ENCODE measurements around the gene RSAD1.

Gene RSAD1

DNA sequence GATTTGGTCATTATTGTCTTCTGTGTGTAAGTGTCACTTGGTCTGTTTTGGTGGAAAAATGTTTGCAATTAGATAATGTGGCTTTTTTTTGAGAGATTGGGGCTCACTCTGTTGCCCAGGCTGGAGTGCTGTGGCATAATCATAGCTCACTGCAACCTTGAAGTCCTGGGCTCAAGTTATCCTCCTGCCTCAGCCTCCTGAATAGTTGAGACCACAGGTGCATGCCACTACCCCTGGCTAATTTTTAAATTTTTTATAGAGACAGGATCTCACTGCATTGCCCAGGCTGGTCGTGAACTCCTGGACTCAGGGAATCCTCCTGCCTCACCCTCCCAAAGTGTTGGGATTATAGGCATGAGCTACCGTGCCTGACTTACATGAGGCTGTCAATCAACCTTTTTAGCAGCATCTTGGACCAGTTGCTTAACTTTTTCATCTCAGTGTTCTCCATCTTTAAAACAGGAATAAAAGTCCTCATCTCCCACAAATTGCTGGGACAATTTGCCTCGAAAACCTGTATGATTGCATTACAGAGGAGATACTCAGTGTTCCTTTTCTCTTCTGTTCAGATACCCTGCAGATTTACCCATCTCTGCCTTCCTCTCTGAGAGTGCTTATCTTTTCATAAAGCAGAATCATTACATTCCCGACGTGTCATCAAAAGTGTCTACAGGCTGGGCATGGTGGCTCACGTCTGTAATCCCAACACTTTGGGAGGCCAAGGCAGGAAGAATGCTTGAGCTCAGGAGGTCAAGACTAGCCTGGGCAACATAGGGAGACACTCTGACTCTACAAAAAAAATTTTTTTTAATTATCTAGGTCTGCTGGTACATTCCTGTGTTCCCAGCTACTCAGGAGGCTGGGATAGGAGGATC is 33.6 kb upstream of the RSAD1 start:
- no peaks in the 10 kb centered on the region for H4K20me1 ChIP-seq (ENCODE audit: low read depth, low read length)
- H3K27me3 ChIP-seq (ENCODE audit: low read length) = no peaks in the 10 kb centered on the region
- no peaks in the 10 kb centered on the region for H3F3A ChIP-seq (ENCODE audit: insufficient read depth)

DNA sequence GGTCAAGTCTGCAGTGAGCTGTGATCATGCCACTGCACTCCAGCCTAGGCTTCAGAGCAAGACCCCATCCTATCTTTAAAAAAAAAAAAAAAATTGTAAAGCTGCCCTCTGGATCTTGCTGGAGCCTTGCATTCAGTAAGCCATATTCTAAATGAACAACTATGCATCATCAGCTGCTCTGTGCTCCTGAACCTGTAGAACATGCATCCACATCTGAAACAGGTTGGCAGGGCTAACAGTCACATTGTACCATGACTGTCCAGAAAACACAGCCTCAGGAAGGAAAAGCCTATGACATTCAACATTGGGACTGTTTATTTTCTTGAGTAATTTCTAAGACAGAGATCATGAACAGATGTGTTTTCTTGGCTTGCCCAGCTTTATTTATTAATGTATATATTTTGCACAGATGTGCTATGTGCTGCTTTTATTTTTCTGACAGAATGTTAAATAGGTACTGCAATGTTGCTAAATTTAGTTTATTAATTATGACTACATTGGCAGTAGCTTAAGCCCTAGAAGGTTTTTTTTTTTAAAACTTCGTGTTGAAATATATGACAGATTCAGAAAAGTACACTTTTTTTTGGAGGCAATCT is 32.8 kb upstream of the RSAD1 start:
- H2AFZ ChIP-seq (ENCODE audit: low read depth, low read length, severe bottlenecking) = no peak overlapping the region
- H4K20me1 ChIP-seq (ENCODE audit: low read depth, low read length) = no peaks in the 10 kb centered on the region
- H3K9me2 ChIP-seq (replicated peaks; ENCODE audit: insufficient read depth, low read length) = no peaks in the 10 kb centered on the region
- no peak overlapping the region for H3K27ac ChIP-seq (ENCODE audit: low read depth, low read length)
- no peak overlapping the region for H3K9ac ChIP-seq (ENCODE audit: low read length)
- no peaks in the 10 kb centered on the region for H3F3A ChIP-seq (ENCODE audit: insufficient read depth)
- H3K9me3 ChIP-seq (ENCODE audit: insufficient read depth, low read length) = no peaks in the 10 kb centered on the region
- no peaks in the 10 kb centered on the region for H3K79me2 ChIP-seq (ENCODE audit: insufficient read depth, low read length)
- H3K4me3 ChIP-seq (ENCODE audit: insufficient read depth, low read length, poor library complexity, severe bottlenecking) = no peak overlapping the region
- no peak for TF ChIP-seq EZH2phosphoT487 (conservative IDR thresholded peaks at IDR 0.05; ENCODE audit: low read length)
- TF ChIP-seq, protein P1, sequence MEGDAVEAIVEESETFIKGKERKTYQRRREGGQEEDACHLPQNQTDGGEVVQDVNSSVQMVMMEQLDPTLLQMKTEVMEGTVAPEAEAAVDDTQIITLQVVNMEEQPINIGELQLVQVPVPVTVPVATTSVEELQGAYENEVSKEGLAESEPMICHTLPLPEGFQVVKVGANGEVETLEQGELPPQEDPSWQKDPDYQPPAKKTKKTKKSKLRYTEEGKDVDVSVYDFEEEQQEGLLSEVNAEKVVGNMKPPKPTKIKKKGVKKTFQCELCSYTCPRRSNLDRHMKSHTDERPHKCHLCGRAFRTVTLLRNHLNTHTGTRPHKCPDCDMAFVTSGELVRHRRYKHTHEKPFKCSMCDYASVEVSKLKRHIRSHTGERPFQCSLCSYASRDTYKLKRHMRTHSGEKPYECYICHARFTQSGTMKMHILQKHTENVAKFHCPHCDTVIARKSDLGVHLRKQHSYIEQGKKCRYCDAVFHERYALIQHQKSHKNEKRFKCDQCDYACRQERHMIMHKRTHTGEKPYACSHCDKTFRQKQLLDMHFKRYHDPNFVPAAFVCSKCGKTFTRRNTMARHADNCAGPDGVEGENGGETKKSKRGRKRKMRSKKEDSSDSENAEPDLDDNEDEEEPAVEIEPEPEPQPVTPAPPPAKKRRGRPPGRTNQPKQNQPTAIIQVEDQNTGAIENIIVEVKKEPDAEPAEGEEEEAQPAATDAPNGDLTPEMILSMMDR (IDR thresholded peaks at IDR 0.05; ENCODE audit: insufficient read depth, low read length, poor library complexity, severe bottlenecking) = no peak
- no peaks in the 10 kb centered on the region for H3K27me3 ChIP-seq (ENCODE audit: low read length)
- H3K36me3 ChIP-seq (ENCODE audit: low read length) = no peaks in the 10 kb centered on the region
- H3K4me2 ChIP-seq (ENCODE audit: low read depth, low read length, poor library complexity, severe bottlenecking) = no peak overlapping the region

More for the DNA sequence above, 33.6 kb upstream of the RSAD1 start:
- no peak overlapping the region for H3K4me3 ChIP-seq (ENCODE audit: insufficient read depth, low read length, poor library complexity, severe bottlenecking)
- H3K9me3 ChIP-seq (ENCODE audit: insufficient read depth, low read length) = no peaks in the 10 kb centered on the region
- H2AFZ ChIP-seq (ENCODE audit: low read depth, low read length, severe bottlenecking) = no peak overlapping the region
- H3K79me2 ChIP-seq (ENCODE audit: insufficient read depth, low read length) = no peaks in the 10 kb centered on the region
- H3K27ac ChIP-seq (ENCODE audit: low read depth, low read length) = no peak overlapping the region
- TF ChIP-seq, protein P1 (IDR thresholded peaks at IDR 0.05; ENCODE audit: insufficient read depth, low read length, poor library complexity, severe bottlenecking) = no peak
- no peak for TF ChIP-seq EZH2phosphoT487 (conservative IDR thresholded peaks at IDR 0.05; ENCODE audit: low read length)
- H3K9ac ChIP-seq (ENCODE audit: low read length) = no peak overlapping the region
- no peaks in the 10 kb centered on the region for H3K36me3 ChIP-seq (ENCODE audit: low read length)
- H3K4me2 ChIP-seq (ENCODE audit: low read depth, low read length, poor library complexity, severe bottlenecking) = no peak overlapping the region
- H3K9me2 ChIP-seq (replicated peaks; ENCODE audit: insufficient read depth, low read length) = no peaks in the 10 kb centered on the region

DNA sequence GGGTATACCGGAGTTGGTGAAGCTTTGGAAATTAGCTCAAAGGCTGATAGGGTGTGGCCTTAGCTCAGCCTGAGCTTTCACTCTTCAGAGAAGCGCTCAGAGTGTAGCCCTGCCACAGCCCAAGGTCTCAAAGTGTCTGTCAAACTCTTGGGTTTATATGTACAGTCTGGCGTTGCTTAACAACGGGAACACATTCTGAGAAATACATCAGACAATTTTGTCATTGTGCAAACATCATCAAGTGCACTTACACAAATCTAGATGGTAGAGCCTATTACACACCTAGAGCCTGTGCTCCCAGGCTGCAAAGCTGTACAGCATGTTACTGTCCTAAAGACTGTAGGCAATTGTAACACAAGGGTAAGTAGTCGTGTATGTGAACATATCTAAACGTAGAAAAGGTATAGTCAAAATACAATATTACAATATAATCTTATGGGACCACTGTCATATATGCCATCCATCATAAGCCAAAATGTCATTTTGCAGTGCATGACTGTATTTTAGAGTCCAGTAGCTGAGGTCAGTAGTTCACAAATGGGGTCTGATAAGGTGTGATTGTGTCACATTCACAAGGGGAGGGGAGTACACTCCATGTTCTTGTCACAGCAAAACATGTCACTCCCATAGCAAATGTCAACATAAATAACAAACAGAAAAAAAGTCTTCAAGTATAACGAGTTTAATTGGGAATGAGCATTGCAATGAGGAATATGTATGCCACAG is 30.6 kb upstream of the RSAD1 start:
- Histone ChIP-seq H3K27ac (ENCODE audit: low read depth, low read length) (no peak overlapping the region), H3K9ac (ENCODE audit: low read length) (no peak overlapping the region), H3K36me3 (ENCODE audit: low read length) (no peaks in the 10 kb centered on the region), H2AFZ (ENCODE audit: low read depth, low read length, severe bottlenecking) (no peak overlapping the region), H4K20me1 (ENCODE audit: low read depth, low read length) (no peaks in the 10 kb centered on the region), H3F3A (ENCODE audit: insufficient read depth) (no peaks in the 10 kb centered on the region), H3K79me2 (ENCODE audit: insufficient read depth, low read length) (no peaks in the 10 kb centered on the region), H3K9me2 (replicated peaks; ENCODE audit: insufficient read depth, low read length) (no peaks in the 10 kb centered on the region), H3K9me3 (ENCODE audit: insufficient read depth, low read length) (no peaks in the 10 kb centered on the region), H3K4me2 (ENCODE audit: low read depth, low read length, poor library complexity, severe bottlenecking) (no peak overlapping the region), H3K4me3 (ENCODE audit: insufficient read depth, low read length, poor library complexity, severe bottlenecking) (no peak overlapping the region), H3K27me3 (ENCODE audit: low read length) (no peaks in the 10 kb centered on the region)
- TF ChIP-seq, protein P1 (IDR thresholded peaks at IDR 0.05; ENCODE audit: insufficient read depth, low read length, poor library complexity, severe bottlenecking) = no peak
- TF ChIP-seq EZH2phosphoT487 (conservative IDR thresholded peaks at IDR 0.05; ENCODE audit: low read length) = no peak
